Karpas-422 (cell line): ENCODE results near the gene FBXL17. TPM values are rescaled to one million over a fixed set of nuclear protein-coding genes. Genes with fewer than 3 reads are reported as not detected.
A peak's percentile ranks its signal among the peaks of the same experiment; 100 is the strongest.

ENCODE experiments used
- DNase-seq: peaks from one replicate; pipeline ENCODE4 v3.0.0-alpha.2; 2015
- H2AFZ ChIP-seq: fragments of 200-600 bp; sonication (generic); 2 replicates; pipeline ENCODE4 v1.6.1; 2014; ENCODE audit warnings: antibody characterized with exemption, low read length, mixed read lengths
- H3K27ac ChIP-seq: fragments of 200-600 bp; sonication (generic); 2 replicates; pipeline ENCODE4 v1.5.1; 2014; ENCODE audit warnings: mild to moderate bottlenecking, low read length, moderate library complexity
- H3K27me3 ChIP-seq: fragments of 200-600 bp; sonication (generic); 2 replicates; pipeline ENCODE4 v1.6.1; 2014; ENCODE audit warnings: low read length, mixed read lengths
- H3K36me3 ChIP-seq: fragments of 200-600 bp; sonication (generic); 2 replicates; pipeline ENCODE4 v1.6.1; 2014; ENCODE audit warnings: low read length, mixed read lengths; ENCODE audit not compliant: insufficient read depth
- H3K4me1 ChIP-seq: fragments of 200-600 bp; sonication (generic); 2 replicates; pipeline ENCODE4 v1.6.1; 2014; ENCODE audit warnings: mild to moderate bottlenecking, low read length, mixed read lengths
- H3K4me2 ChIP-seq: fragments of 200-600 bp; sonication (generic); 2 replicates; pipeline ENCODE4 v1.6.1; 2014; ENCODE audit warnings: low read length, low read depth, mild to moderate bottlenecking; ENCODE audit not compliant: poor library complexity, severe bottlenecking
- H3K4me3 ChIP-seq: fragments of 200-600 bp; sonication (generic); 2 replicates; pipeline ENCODE4 v1.5.1; 2014; ENCODE audit warnings: mild to moderate bottlenecking, antibody characterized with exemption, low read length, mixed read lengths
- H3K79me2 ChIP-seq: fragments of 200-600 bp; sonication (generic); 2 replicates; pipeline ENCODE4 v1.6.1; 2014; ENCODE audit warnings: mild to moderate bottlenecking, low read length, mixed read lengths
- H3K9ac ChIP-seq: fragments of 200-600 bp; sonication (generic); 2 replicates; pipeline ENCODE4 v1.6.0; 2014; ENCODE audit warnings: low read length
- H3K9me2 ChIP-seq: fragments of 200-600 bp; sonication (generic), shearing (Covaris generic); replicated peaks from 2 replicates; pipeline ENCODE4 v1.6.0; 2014; ENCODE audit warnings: mild to moderate bottlenecking, low read length, moderate library complexity; ENCODE audit not compliant: insufficient read depth
- H3K9me3 ChIP-seq: fragments of 300-700, 200-600 bp; sonication (generic); 2 replicates; pipeline ENCODE4 v1.6.1; 2014; ENCODE audit warnings: low read length, mixed read lengths
- H4K20me1 ChIP-seq: fragments of 200-600 bp; sonication (generic); 2 replicates; pipeline ENCODE4 v1.6.1; 2014; ENCODE audit warnings: mild to moderate bottlenecking, antibody characterized with exemption, low read length, low read depth; ENCODE audit not compliant: insufficient read depth
- total RNA-seq: library from RNA; depleted of rRNA; stranded (reverse); fragments of >200 nt; shearing (Covaris generic); gene quantifications from 2 replicates; pipeline ENCODE4 v1.2.3, GENCODE V29; 2014; ENCODE audit warnings: low replicate concordance; rRNA removed

FBXL17 gene
- total RNA-seq: 9.9 and 26.9 TPM in 2 replicates

GRCh38 chr5:108381954-108382783 lies at the start of gene FBXL17:
Gene FBXL17 (minus strand): TSS chr5:108382098.
- H3K4me3 ChIP-seq: peak within 1 kb of the TSS; percentile 81

GRCh38 chr5:108430931-108431608 lies 49.2 kb upstream of the FBXL17 start:
- DNase-seq: no peak
- Histone ChIP-seq H3K27me3 (no peaks in the 10 kb centered on the region), H3K4me2 (no peak overlapping the region)

More at GRCh38 chr5:108381954-108382783, at the start of gene FBXL17:
- DNase-seq: peak; percentile 96
- Histone ChIP-seq H3K9me3 (peaks cover 2% of the 10 kb centered on the region), H3K4me2 (peak within 1 kb of the TSS; percentile 84), H2AFZ (peak within 1 kb of the TSS; percentile 61; the same call in 1 of the 2 replicates), H3K9me2 (no peaks in the 10 kb centered on the region), H3K27me3 (no peaks in the 10 kb centered on the region), H3K27ac (peak within 1 kb of the TSS; percentile 84), H4K20me1 (no peaks in the 10 kb centered on the region), H3K9ac (peak within 1 kb of the TSS; percentile 91), H3K36me3 (no peaks in the 10 kb centered on the region), H3K4me1 (peaks cover 25% of the 10 kb centered on the region), H3K79me2 (peaks cover 35% of the 10 kb centered on the region)

GRCh38 chr5:108421713-108422112 lies 39.8 kb upstream of the FBXL17 start:
- Histone ChIP-seq H3K36me3 (no peaks in the 10 kb centered on the region), H3K9ac (no peak overlapping the region), H3K4me3 (no peak overlapping the region), H4K20me1 (no peaks in the 10 kb centered on the region), H2AFZ (no peak overlapping the region), H3K27me3 (no peaks in the 10 kb centered on the region), H3K4me2 (no peak overlapping the region), H3K27ac (no peak overlapping the region), H3K9me2 (no peaks in the 10 kb centered on the region), H3K9me3 (no peaks in the 10 kb centered on the region), H3K4me1 (no peaks in the 10 kb centered on the region), H3K79me2 (no peaks in the 10 kb centered on the region)
- DNase-seq: no peak

More at GRCh38 chr5:108430931-108431608, 49.2 kb upstream of the FBXL17 start:
- Histone ChIP-seq H3K4me3 (no peak overlapping the region), H3K4me1 (peaks cover 18% of the 10 kb centered on the region), H4K20me1 (no peaks in the 10 kb centered on the region), H3K9ac (no peak overlapping the region), H3K36me3 (no peaks in the 10 kb centered on the region), H3K9me2 (no peaks in the 10 kb centered on the region), H3K27ac (no peak overlapping the region), H2AFZ (no peak overlapping the region), H3K79me2 (no peaks in the 10 kb centered on the region), H3K9me3 (no peaks in the 10 kb centered on the region)

GRCh38 chr5:108420755-108421154 lies 38.9 kb upstream of the FBXL17 start:
- H3K9ac ChIP-seq: no peak overlapping the region
- H3K4me2 ChIP-seq: no peak overlapping the region
- H4K20me1 ChIP-seq: no peaks in the 10 kb centered on the region
- no peak for DNase-seq
- H3K36me3 ChIP-seq: no peaks in the 10 kb centered on the region
- no peaks in the 10 kb centered on the region for H3K79me2 ChIP-seq
- peaks cover 6% of the 10 kb centered on the region for H3K4me1 ChIP-seq
- H3K9me3 ChIP-seq: no peaks in the 10 kb centered on the region
- no peaks in the 10 kb centered on the region for H3K9me2 ChIP-seq
- H3K27ac ChIP-seq: no peak overlapping the region
- H2AFZ ChIP-seq: no peak overlapping the region
- H3K4me3 ChIP-seq: no peak overlapping the region
- H3K27me3 ChIP-seq: no peaks in the 10 kb centered on the region

- Histone ChIP-seq H3K79me2 (no peaks in the 10 kb centered on the region), H3K27ac (no peak overlapping the region), H3K9me2 (no peaks in the 10 kb centered on the region), H3K9me3 (no peaks in the 10 kb centered on the region), H3K27me3 (no peaks in the 10 kb centered on the region), H3K4me2 (no peak overlapping the region), H3K4me1 (peaks cover 6% of the 10 kb centered on the region), H4K20me1 (no peaks in the 10 kb centered on the region), H3K36me3 (no peaks in the 10 kb centered on the region), H2AFZ (no peak overlapping the region), H3K9ac (no peak overlapping the region), H3K4me3 (no peak overlapping the region)
- no peak for DNase-seq
These were observed 38.3 kb upstream of the FBXL17 start for GRCh38 chr5:108420158-108420557.

GRCh38 chr5:108418197-108418596 lies 36.3 kb upstream of the FBXL17 start:
- Histone ChIP-seq H3K36me3 (no peaks in the 10 kb centered on the region), H3K4me1 (peaks cover 6% of the 10 kb centered on the region), H3K9me3 (no peaks in the 10 kb centered on the region), H3K4me2 (no peak overlapping the region), H2AFZ (no peak overlapping the region), H3K27ac (no peak overlapping the region), H3K9ac (no peak overlapping the region), H3K79me2 (no peaks in the 10 kb centered on the region), H3K4me3 (no peak overlapping the region), H3K27me3 (no peaks in the 10 kb centered on the region), H4K20me1 (no peaks in the 10 kb centered on the region), H3K9me2 (no peaks in the 10 kb centered on the region)
- DNase-seq: no peak

GRCh38 chr5:108417166-108417670 lies 35.3 kb upstream of the FBXL17 start:
- Histone ChIP-seq H4K20me1 (no peaks in the 10 kb centered on the region), H3K79me2 (no peaks in the 10 kb centered on the region), H3K4me1 (peaks cover 6% of the 10 kb centered on the region), H3K9me2 (no peaks in the 10 kb centered on the region), H3K36me3 (no peaks in the 10 kb centered on the region), H2AFZ (no peak overlapping the region), H3K27ac (no peak overlapping the region), H3K4me3 (no peak overlapping the region), H3K9me3 (no peaks in the 10 kb centered on the region), H3K9ac (no peak overlapping the region), H3K27me3 (no peaks in the 10 kb centered on the region), H3K4me2 (no peak overlapping the region)
- DNase-seq: no peak

- no peak for DNase-seq
- no peak overlapping the region for H3K9ac ChIP-seq
- no peak overlapping the region for H3K4me3 ChIP-seq
- H3K4me1 ChIP-seq: peaks cover 6% of the 10 kb centered on the region
- no peak overlapping the region for H3K27ac ChIP-seq
- no peaks in the 10 kb centered on the region for H3K9me3 ChIP-seq
- no peaks in the 10 kb centered on the region for H3K79me2 ChIP-seq
- H3K4me2 ChIP-seq: no peak overlapping the region
- no peaks in the 10 kb centered on the region for H3K9me2 ChIP-seq
- no peak overlapping the region for H2AFZ ChIP-seq
- no peaks in the 10 kb centered on the region for H4K20me1 ChIP-seq
- H3K36me3 ChIP-seq: no peaks in the 10 kb centered on the region
- H3K27me3 ChIP-seq: no peaks in the 10 kb centered on the region
These were observed 33.8 kb upstream of the FBXL17 start for GRCh38 chr5:108415726-108416125.
